Peyer's patch (tissue), 4 donors: Measurements from ENCODE around the gene FMOD.

Experiments
- CTCF ChIP-seq, 6 experiments: fragments of 450-650 bp in 4 of 6; fragments of 200-600 bp in 2 of 6; sonication (generic) in 1 of 6; IDR thresholded peaks; one replicate each; pipeline ENCODE4 v1.5.1; 2017 to 2019; ENCODE audit warnings: antibody characterized with exemption in 6 of 6, mild to moderate bottlenecking in 3 of 6, moderate library complexity in 1 of 6
- POLR2A ChIP-seq, 2 donors: fragments of 450-650 bp; IDR thresholded peaks; one replicate each; pipeline ENCODE4 v1.5.1; 2017; ENCODE audit warnings: antibody characterized with exemption in 2 of 2, mild to moderate bottlenecking in 2 of 2, moderate library complexity in 2 of 2

- no peak for TF ChIP-seq POLR2A (IDR thresholded peaks at IDR 0.05)
- TF ChIP-seq CTCF (IDR thresholded peaks at IDR 0.05) = no peak
Measured at GRCh38 chr1:203361945-203362719, 11.2 kb upstream of the FMOD start.
